DND-41 (cell line): ENCODE data around the gene CCDC63.

Experiments
- ATAC-seq: fragments of 200-7000 bp; cut with Tn5 transposase; 3 replicates; pipeline ENCODE4 v1.9.1; 2021; ENCODE audit warnings: low read depth; ENCODE audit not compliant: insufficient read depth
- DNase-seq: peaks from one replicate; pipeline ENCODE4 v3.0.0-alpha.2; 2020
- H2AFZ ChIP-seq: 2 replicates; pipeline ENCODE4 v1.6.0; 2012; ENCODE audit warnings: low read depth, low read length
- H3K27ac ChIP-seq: 2 replicates; pipeline ENCODE4 v1.5.1; 2012; ENCODE audit warnings: low read length, inconsistent platforms
- H3K27me3 ChIP-seq: fragments of 200-600 bp; sonication (generic); 2 replicates; pipeline ENCODE4 v1.6.0; 2012; ENCODE audit warnings: low read length, mild to moderate bottlenecking, inconsistent platforms; ENCODE audit not compliant: insufficient read depth, poor library complexity
- H3K36me3 ChIP-seq: 2 replicates; pipeline ENCODE4 v1.5.1; 2012; ENCODE audit warnings: low read length, inconsistent platforms; ENCODE audit not compliant: insufficient read depth
- H3K4me1 ChIP-seq: 2 replicates; pipeline ENCODE4 v1.5.1; 2012; ENCODE audit warnings: mild to moderate bottlenecking, low read length; ENCODE audit not compliant: insufficient read depth
- H3K4me2 ChIP-seq: 2 replicates; pipeline ENCODE4 v1.6.0; 2012; ENCODE audit warnings: mild to moderate bottlenecking, moderate library complexity, low read length, inconsistent platforms; ENCODE audit not compliant: insufficient read depth
- H3K4me3 ChIP-seq, 2 experiments: fragments of 200-600 bp in 1 of 2; shearing (Covaris generic) in 1 of 2; 2 replicates each; pipeline ENCODE4 v1.5.1; 2012 to 2016; ENCODE audit warnings: inconsistent platforms in 2 of 2, low read length in 2 of 2, mild to moderate bottlenecking in 2 of 2, low read depth in 1 of 2, moderate library complexity in 1 of 2
- H3K79me2 ChIP-seq: 2 replicates; pipeline ENCODE4 v1.6.0; 2012; ENCODE audit warnings: low read length, inconsistent platforms; ENCODE audit not compliant: insufficient read depth
- H3K9ac ChIP-seq: 2 replicates; pipeline ENCODE4 v1.6.0; 2012; ENCODE audit warnings: low read depth, mild to moderate bottlenecking, inconsistent platforms, low read length, moderate library complexity
- H3K9me3 ChIP-seq: 2 replicates; pipeline ENCODE4 v1.5.1; 2012; ENCODE audit warnings: low read length, moderate library complexity, mild to moderate bottlenecking, inconsistent platforms; ENCODE audit not compliant: insufficient read depth, severe bottlenecking
- H4K20me1 ChIP-seq: 2 replicates; pipeline ENCODE4 v1.6.0; 2012; ENCODE audit warnings: low read length; ENCODE audit not compliant: insufficient read depth
- EZH2 ChIP-seq: IDR thresholded peaks from 3 replicates; pipeline ENCODE4 v1.6.1; 2012; ENCODE audit warnings: borderline replicate concordance, low read depth, mild to moderate bottlenecking, moderate library complexity, low read length, inconsistent platforms; ENCODE audit not compliant: severe bottlenecking
- TF ChIP-seq, protein P1 (sequence below): IDR thresholded peaks from 2 replicates; pipeline ENCODE4 v1.5.1; 2012; ENCODE audit warnings: borderline replicate concordance, low read length, moderate library complexity, mild to moderate bottlenecking; ENCODE audit not compliant: poor library complexity, severe bottlenecking; ENCODE audit errors: extremely low read depth

Gene CCDC63

DNA sequence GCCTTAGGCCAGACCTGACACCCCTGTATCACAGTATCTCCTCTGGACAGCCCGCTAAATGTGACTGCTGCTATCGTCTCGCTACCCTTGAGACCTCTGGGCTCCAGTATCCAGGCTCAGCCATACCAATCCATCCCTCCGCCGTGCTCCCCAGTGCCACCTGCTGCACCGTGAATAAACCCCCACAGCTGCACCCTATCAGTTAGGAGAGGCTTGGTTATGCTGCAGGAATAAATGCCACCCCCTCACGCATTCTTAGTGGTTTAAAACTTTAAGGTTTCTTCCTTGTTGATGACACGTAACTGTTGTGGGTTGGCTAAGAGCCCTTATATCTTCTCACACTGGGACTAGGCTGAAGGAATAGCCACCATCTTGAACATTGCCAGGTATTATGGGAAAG, 12.1 kb downstream of the CCDC63 start:
- H3K27ac ChIP-seq: no peak overlapping the region
- no peaks in the 10 kb centered on the region for H3K9me3 ChIP-seq
- DNase-seq: no peak
- H3K4me3 ChIP-seq: no peak overlapping the region
- no peaks in the 10 kb centered on the region for H4K20me1 ChIP-seq
- H3K4me1 ChIP-seq: no peaks in the 10 kb centered on the region
- no peaks in the 10 kb centered on the region for H3K79me2 ChIP-seq
- no peak overlapping the region for H3K4me2 ChIP-seq
- TF ChIP-seq, protein P1, sequence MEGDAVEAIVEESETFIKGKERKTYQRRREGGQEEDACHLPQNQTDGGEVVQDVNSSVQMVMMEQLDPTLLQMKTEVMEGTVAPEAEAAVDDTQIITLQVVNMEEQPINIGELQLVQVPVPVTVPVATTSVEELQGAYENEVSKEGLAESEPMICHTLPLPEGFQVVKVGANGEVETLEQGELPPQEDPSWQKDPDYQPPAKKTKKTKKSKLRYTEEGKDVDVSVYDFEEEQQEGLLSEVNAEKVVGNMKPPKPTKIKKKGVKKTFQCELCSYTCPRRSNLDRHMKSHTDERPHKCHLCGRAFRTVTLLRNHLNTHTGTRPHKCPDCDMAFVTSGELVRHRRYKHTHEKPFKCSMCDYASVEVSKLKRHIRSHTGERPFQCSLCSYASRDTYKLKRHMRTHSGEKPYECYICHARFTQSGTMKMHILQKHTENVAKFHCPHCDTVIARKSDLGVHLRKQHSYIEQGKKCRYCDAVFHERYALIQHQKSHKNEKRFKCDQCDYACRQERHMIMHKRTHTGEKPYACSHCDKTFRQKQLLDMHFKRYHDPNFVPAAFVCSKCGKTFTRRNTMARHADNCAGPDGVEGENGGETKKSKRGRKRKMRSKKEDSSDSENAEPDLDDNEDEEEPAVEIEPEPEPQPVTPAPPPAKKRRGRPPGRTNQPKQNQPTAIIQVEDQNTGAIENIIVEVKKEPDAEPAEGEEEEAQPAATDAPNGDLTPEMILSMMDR: peak; percentile 22
- TF ChIP-seq EZH2: no peak
- no peaks in the 10 kb centered on the region for H3K27me3 ChIP-seq
- H3K36me3 ChIP-seq: no peaks in the 10 kb centered on the region
- H3K9ac ChIP-seq: no peak overlapping the region
- no peak for ATAC-seq
- no peak overlapping the region for H2AFZ ChIP-seq

DNA sequence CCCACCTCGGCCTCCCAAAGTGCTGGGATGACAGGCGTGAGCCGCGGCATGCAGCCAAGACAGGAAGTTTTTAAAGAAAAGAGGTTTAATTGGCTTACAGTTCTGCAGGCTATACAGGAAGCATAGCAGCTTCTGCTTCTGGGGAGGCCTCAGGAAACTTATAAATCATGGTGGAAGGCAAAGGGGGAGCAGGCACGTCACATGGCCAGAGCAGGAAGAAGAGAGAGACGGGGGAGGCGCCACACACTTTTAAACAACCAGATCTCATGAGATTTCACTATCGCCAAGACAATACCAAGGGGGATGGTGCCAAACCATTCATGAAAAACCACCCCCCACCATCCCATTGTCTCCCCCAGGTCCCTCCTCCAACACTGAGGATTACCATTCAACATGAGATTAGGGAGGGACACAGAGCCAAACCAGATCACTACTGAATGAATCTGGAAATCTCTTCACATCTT, 14.1 kb downstream of the CCDC63 start:
- Histone ChIP-seq H3K27me3 (no peaks in the 10 kb centered on the region), H3K79me2 (no peaks in the 10 kb centered on the region), H4K20me1 (no peaks in the 10 kb centered on the region), H3K27ac (no peak overlapping the region), H3K9me3 (no peaks in the 10 kb centered on the region), H3K9ac (no peak overlapping the region), H3K4me3 (no peak overlapping the region), H3K4me1 (no peaks in the 10 kb centered on the region), H3K36me3 (no peaks in the 10 kb centered on the region), H3K4me2 (no peak overlapping the region), H2AFZ (no peak overlapping the region)
- DNase-seq: no peak
- no peak for ATAC-seq
- TF ChIP-seq, protein P1: no peak
- no peak for TF ChIP-seq EZH2

DNA sequence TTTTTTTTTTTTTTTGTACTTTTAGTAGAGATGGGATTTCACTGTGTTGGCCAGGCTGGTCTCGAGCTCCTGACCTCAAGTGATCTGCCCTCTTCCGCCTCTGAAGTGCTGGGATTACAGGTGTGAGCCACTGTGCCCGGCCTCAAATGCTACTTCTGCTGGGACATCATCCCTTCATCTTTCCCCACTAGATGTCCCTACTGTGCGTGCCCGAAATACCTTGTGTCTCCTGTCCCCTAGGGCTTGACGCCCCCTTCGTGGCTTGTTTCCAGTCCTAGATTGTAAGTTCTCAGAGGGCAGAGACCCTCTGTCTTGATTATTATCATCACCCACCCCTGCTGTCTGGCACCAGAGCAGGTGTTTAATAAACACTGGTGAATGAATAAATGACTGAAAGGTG, 14.9 kb downstream of the CCDC63 start:
- Histone ChIP-seq H3K9me3 (no peaks in the 10 kb centered on the region), H3K36me3 (no peaks in the 10 kb centered on the region), H3K27me3 (no peaks in the 10 kb centered on the region), H3K4me2 (no peak overlapping the region), H3K27ac (no peak overlapping the region), H3K9ac (no peak overlapping the region), H2AFZ (no peak overlapping the region), H4K20me1 (no peaks in the 10 kb centered on the region), H3K79me2 (no peaks in the 10 kb centered on the region), H3K4me1 (no peaks in the 10 kb centered on the region), H3K4me3 (no peak overlapping the region)
- no peak for DNase-seq
- ATAC-seq: no peak
- TF ChIP-seq, protein P1: no peak
- TF ChIP-seq EZH2: no peak

DNA sequence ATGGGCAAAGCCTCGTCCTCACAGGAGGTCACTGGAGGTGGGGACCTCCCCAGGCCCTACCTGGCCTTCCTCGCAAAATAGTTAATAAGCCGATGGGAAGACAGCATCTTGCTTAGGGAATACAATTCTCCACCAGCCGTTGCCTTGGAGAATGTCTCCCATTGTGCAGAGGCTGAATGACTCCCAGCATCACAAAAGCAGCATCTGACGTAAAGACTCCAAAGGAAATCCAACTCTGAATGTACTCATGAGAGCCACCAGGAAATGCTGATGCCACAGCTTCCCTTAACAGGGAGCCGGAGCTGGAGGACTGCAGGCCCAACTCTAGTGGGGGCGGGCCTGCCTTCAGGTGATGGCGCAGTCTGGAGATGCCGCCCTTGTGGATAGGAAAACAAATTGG, 15.5 kb downstream of the CCDC63 start:
- TF ChIP-seq EZH2: no peak
- TF ChIP-seq, protein P1: no peak
- Histone ChIP-seq H3K27me3 (no peaks in the 10 kb centered on the region), H3K4me1 (no peaks in the 10 kb centered on the region), H3K9me3 (no peaks in the 10 kb centered on the region), H3K36me3 (no peaks in the 10 kb centered on the region), H3K4me3 (no peak overlapping the region), H3K9ac (no peak overlapping the region), H4K20me1 (no peaks in the 10 kb centered on the region), H2AFZ (no peak overlapping the region), H3K4me2 (no peak overlapping the region), H3K79me2 (no peaks in the 10 kb centered on the region), H3K27ac (no peak overlapping the region)
- DNase-seq: no peak
- ATAC-seq: no peak
